DOHH2 (cell line): ENCODE data around the gene TULP4.

Source experiments
- H3F3A ChIP-seq: fragments of 200-600 bp; sonication (generic), shearing (Covaris generic); 2 replicates; pipeline ENCODE4 v1.6.0; 2016; ENCODE audit warnings: antibody characterized with exemption, mild to moderate bottlenecking; ENCODE audit not compliant: control insufficient read depth, insufficient read depth
- H3K27ac ChIP-seq: fragments of 200-600 bp; sonication (generic); 2 replicates; pipeline ENCODE4 v1.5.1; 2014; ENCODE audit warnings: low read depth, mild to moderate bottlenecking, low read length, moderate library complexity
- H3K27me3 ChIP-seq: fragments of 200-600 bp; sonication (generic); 2 replicates; pipeline ENCODE4 v1.6.1; 2014; ENCODE audit warnings: mild to moderate bottlenecking, low read length, mixed read lengths; ENCODE audit not compliant: control insufficient read depth
- H3K36me3 ChIP-seq: fragments of 200-600 bp; sonication (generic); 2 replicates; pipeline ENCODE4 v1.6.1; 2014; ENCODE audit warnings: mild to moderate bottlenecking, low read length, moderate library complexity, mixed read lengths; ENCODE audit not compliant: control insufficient read depth
- H3K4me1 ChIP-seq: fragments of 200-600 bp; sonication (generic); 2 replicates; pipeline ENCODE4 v1.6.1; 2014; ENCODE audit warnings: mild to moderate bottlenecking, low read length, mixed read lengths; ENCODE audit not compliant: control insufficient read depth
- H3K4me2 ChIP-seq: fragments of 200-600 bp; sonication (generic); 2 replicates; pipeline ENCODE4 v1.6.0; 2014; ENCODE audit warnings: mild to moderate bottlenecking, low read length, moderate library complexity
- H3K4me3 ChIP-seq: fragments of 200-600 bp; sonication (generic); 2 replicates; pipeline ENCODE4 v1.5.1; 2014; ENCODE audit warnings: mild to moderate bottlenecking, low read length, mixed read lengths
- H3K79me2 ChIP-seq: fragments of 200-600 bp; sonication (generic); 2 replicates; pipeline ENCODE4 v1.6.1; 2014; ENCODE audit warnings: mild to moderate bottlenecking, low read length, mixed read lengths; ENCODE audit not compliant: control insufficient read depth
- H3K9me2 ChIP-seq: fragments of 200-600 bp; sonication (generic); replicated peaks from 2 replicates; pipeline ENCODE4 v1.6.1; 2014; ENCODE audit warnings: mild to moderate bottlenecking, low read length, mixed read lengths; ENCODE audit not compliant: control insufficient read depth
- H3K9me3 ChIP-seq: fragments of 200-600 bp; sonication (generic); 2 replicates; pipeline ENCODE4 v1.6.1; 2014; ENCODE audit warnings: antibody characterized with exemption, low read length, mixed read lengths; ENCODE audit not compliant: control insufficient read depth, insufficient read depth
- H4K20me1 ChIP-seq: fragments of 200-600 bp; sonication (generic); 2 replicates; pipeline ENCODE4 v1.6.0; 2014; ENCODE audit warnings: low read depth, mild to moderate bottlenecking, antibody characterized with exemption, low read length, moderate library complexity; ENCODE audit not compliant: control insufficient read depth, insufficient read depth
- EZH2phosphoT487 ChIP-seq: fragments of 200-600 bp; sonication (generic); IDR thresholded peaks from 2 replicates; pipeline ENCODE4 v1.6.1; 2017; ENCODE audit warnings: borderline replicate concordance, mild to moderate bottlenecking, antibody characterized with exemption, low read length, moderate library complexity, mixed read lengths
- TF ChIP-seq, protein P1 (sequence below): fragments of 200-600 bp; sonication (generic); IDR thresholded peaks from one replicate; pipeline ENCODE4 v1.5.1; 2014; ENCODE audit warnings: antibody characterized with exemption, mild to moderate bottlenecking, low read depth, low read length; ENCODE audit not compliant: poor library complexity, severe bottlenecking

Gene TULP4

DNA sequence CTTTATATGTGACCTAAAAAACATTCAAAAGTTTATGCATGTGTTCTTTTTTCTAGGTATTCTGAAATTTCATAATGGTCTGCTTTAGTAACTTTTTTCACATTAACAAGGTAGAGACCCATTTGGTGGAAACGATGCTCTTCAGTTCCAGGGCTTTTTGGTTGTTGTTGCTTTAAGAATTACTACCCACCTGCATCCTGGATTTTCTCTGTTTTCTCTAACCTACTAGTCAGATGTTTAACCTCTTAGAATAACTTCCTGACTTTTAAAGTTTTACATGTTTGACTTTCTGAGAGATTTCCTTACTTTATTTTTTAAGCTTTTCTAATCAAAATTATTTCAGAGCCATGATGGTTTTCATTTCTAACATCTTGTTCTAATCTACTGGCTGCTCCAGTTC is 14.9 kb downstream of the TULP4 start:
- Histone ChIP-seq H3K79me2 (peaks cover 91% of the 10 kb centered on the region), H3F3A (no peaks in the 10 kb centered on the region), H3K27me3 (no peaks in the 10 kb centered on the region), H3K4me2 (0 out of 2 replicates have a peak overlapping the region, but pooled peaks have one; percentile 22), H4K20me1 (no peaks in the 10 kb centered on the region; the same call in none of the 2 replicates), H3K4me3 (no peak overlapping the region), H3K9me3 (no peaks in the 10 kb centered on the region), H3K9me2 (no peaks in the 10 kb centered on the region), H3K27ac (no peak overlapping the region), H3K36me3 (no peaks in the 10 kb centered on the region; the same call in none of the 2 replicates), H3K4me1 (peaks cover 64% of the 10 kb centered on the region)
- TF ChIP-seq, protein P1, sequence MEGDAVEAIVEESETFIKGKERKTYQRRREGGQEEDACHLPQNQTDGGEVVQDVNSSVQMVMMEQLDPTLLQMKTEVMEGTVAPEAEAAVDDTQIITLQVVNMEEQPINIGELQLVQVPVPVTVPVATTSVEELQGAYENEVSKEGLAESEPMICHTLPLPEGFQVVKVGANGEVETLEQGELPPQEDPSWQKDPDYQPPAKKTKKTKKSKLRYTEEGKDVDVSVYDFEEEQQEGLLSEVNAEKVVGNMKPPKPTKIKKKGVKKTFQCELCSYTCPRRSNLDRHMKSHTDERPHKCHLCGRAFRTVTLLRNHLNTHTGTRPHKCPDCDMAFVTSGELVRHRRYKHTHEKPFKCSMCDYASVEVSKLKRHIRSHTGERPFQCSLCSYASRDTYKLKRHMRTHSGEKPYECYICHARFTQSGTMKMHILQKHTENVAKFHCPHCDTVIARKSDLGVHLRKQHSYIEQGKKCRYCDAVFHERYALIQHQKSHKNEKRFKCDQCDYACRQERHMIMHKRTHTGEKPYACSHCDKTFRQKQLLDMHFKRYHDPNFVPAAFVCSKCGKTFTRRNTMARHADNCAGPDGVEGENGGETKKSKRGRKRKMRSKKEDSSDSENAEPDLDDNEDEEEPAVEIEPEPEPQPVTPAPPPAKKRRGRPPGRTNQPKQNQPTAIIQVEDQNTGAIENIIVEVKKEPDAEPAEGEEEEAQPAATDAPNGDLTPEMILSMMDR: no peak
- no peak for TF ChIP-seq EZH2phosphoT487

DNA sequence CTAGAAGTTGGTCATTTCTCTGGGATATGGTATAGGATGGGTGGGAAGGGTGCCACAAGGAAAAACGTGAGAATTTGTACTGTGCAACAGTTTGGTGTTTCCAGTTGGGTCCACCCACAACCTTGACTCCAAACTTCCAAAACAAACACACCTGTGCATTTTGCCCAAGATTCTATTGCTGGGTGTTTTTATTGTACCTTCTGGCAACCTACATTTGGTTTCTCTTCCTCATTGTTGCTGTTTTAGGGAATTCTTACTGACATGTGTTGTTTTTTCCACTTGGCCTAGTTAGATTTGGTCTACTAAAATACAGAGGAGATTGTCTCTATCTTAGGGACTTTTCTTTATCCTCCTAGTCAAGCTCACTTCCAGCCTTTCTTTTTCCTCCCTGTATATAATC is 16.7 kb downstream of the TULP4 start:
- Histone ChIP-seq H3K9me3 (no peaks in the 10 kb centered on the region), H3K4me2 (no peak overlapping the region), H3F3A (no peaks in the 10 kb centered on the region), H3K4me1 (peaks cover 55% of the 10 kb centered on the region), H4K20me1 (no peaks in the 10 kb centered on the region; the same call in 1 of the 2 replicates), H3K27ac (no peak overlapping the region), H3K4me3 (no peak overlapping the region), H3K36me3 (no peaks in the 10 kb centered on the region; the same call in 1 of the 2 replicates), H3K9me2 (no peaks in the 10 kb centered on the region), H3K79me2 (peaks cover 85% of the 10 kb centered on the region), H3K27me3 (no peaks in the 10 kb centered on the region)
- TF ChIP-seq, protein P1: no peak
- TF ChIP-seq EZH2phosphoT487: no peak

DNA sequence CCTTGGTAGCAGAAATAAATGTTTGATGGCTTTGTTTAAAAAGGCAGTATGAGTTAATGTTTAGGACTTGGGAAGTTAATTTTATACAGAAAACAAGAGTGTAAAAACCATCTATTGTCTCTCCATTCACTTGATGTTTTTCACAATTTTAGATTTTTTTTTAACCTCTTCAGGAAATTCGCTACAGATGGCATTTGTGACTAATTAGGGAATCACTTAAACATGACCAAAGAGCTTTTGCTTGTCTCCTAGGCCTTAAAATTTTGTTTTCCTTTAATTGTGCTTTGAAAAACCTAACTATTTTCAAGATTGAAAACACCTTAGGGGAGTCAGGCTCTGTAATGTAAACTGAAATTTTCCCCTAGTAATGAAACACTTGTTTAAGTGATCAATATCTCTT is 17.3 kb downstream of the TULP4 start:
- no peak overlapping the region for H3K4me2 ChIP-seq
- TF ChIP-seq, protein P1: no peak
- TF ChIP-seq EZH2phosphoT487: no peak
- no peaks in the 10 kb centered on the region; the same call in 1 of the 2 replicates for H3K36me3 ChIP-seq
- no peaks in the 10 kb centered on the region; the same call in 1 of the 2 replicates for H4K20me1 ChIP-seq
- no peaks in the 10 kb centered on the region for H3K27me3 ChIP-seq
- peaks cover 52% of the 10 kb centered on the region for H3K4me1 ChIP-seq
- H3F3A ChIP-seq: no peaks in the 10 kb centered on the region
- H3K4me3 ChIP-seq: no peak overlapping the region
- no peak overlapping the region for H3K27ac ChIP-seq
- H3K9me3 ChIP-seq: no peaks in the 10 kb centered on the region
- no peaks in the 10 kb centered on the region for H3K9me2 ChIP-seq
- peaks cover 82% of the 10 kb centered on the region for H3K79me2 ChIP-seq

DNA sequence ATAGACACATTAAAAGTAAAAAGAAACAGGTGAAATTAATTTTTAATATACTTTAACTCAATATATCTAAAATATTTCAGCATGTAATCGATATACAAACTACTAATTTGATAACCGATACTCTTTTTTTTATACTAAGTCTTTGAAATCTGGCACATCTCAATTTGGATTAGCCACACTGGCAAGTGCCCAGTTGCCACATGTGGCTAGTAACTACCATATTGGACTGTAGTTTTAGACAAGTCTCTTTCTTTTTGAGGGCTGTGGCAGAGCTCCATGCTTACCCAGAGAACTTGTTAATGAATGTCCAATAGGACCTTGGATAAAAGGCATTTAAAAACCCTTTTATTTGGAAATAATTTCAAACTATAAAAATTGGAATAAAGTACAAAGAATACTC is 17.8 kb downstream of the TULP4 start:
- Histone ChIP-seq H3K4me1 (peaks cover 47% of the 10 kb centered on the region), H3F3A (no peaks in the 10 kb centered on the region), H3K79me2 (peaks cover 80% of the 10 kb centered on the region), H3K27ac (no peak overlapping the region), H3K4me3 (no peak overlapping the region), H3K9me3 (no peaks in the 10 kb centered on the region), H3K36me3 (no peaks in the 10 kb centered on the region; the same call in 1 of the 2 replicates), H3K27me3 (no peaks in the 10 kb centered on the region), H4K20me1 (no peaks in the 10 kb centered on the region; the same call in 1 of the 2 replicates), H3K9me2 (no peaks in the 10 kb centered on the region), H3K4me2 (no peak overlapping the region)
- TF ChIP-seq EZH2phosphoT487: no peak
- TF ChIP-seq, protein P1: no peak
